D721Med (cell line): ENCODE data around the gene C10orf90.

Source experiments
- DNase-seq: peaks from one replicate; pipeline ENCODE4 v3.0.0; 2011; ENCODE audit warnings: low spot score; ENCODE audit not compliant: insufficient read length
- FAIRE-seq: peaks from 2 replicates; lab custom pipeline; 2011; peaks lifted over from hg19 to GRCh38; lab: Jason Lieb, UNC
- CTCF ChIP-seq: IDR thresholded peaks from 2 replicates; pipeline ENCODE4 v1.5.1; 2012; ENCODE audit warnings: mild to moderate bottlenecking, control low read depth; ENCODE audit not compliant: insufficient read depth; ENCODE audit errors: missing control alignments

The C10orf90 gene

DNA sequence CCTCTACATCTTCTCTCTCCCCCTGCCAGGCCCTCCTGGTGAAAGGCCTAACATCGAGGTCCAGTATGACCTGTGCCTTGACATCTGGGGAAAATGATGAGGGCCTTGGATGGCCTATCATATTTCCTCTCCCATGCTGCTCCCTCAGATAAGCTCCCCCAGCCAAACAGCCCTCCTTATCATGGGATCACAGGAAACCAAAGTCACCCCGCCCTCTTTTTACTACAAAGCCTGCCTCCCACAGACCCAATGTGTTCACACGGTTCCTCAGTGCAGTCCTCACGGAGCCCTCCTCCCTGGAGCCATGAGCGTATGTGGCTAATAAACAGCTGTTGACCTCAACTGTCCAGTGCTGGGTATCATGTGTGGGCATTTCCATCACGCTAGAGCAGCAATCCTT lies 32.0 kb downstream of the C10orf90 start:
- no peak for TF ChIP-seq CTCF
- DNase-seq (no peak), FAIRE-seq (no peak)

GRCh38 chr10:126637501-126637900 lies 33.0 kb downstream of the C10orf90 start:
- FAIRE-seq (no peak), DNase-seq (no peak)
- TF ChIP-seq CTCF = no peak

GRCh38 chr10:126634911-126635310 lies 35.6 kb downstream of the C10orf90 start:
- no peak for FAIRE-seq

DNA sequence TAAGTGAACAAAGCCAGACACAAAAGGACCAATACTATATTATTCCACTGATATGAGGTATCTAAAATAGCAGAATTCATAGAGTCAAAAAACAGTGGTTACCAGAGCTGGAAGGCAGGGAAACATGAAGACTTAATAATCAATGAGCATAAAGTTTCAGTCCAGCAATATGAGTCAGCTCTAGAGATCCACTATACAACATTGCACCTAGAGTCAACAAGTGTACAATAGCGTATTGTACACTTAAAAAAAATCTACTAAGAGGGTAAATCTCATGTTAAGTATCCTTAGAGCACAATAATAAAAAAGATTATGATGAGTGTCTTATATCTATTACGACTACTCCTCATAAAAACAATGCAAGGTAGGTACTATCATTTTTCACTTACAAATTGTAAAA lies 36.1 kb downstream of the C10orf90 start:
- DNase-seq (no peak), FAIRE-seq (no peak)
- TF ChIP-seq CTCF = no peak

More at GRCh38 chr10:126634911-126635310, 35.6 kb downstream of the C10orf90 start:
- no peak for TF ChIP-seq CTCF
- DNase-seq = no peak

DNA sequence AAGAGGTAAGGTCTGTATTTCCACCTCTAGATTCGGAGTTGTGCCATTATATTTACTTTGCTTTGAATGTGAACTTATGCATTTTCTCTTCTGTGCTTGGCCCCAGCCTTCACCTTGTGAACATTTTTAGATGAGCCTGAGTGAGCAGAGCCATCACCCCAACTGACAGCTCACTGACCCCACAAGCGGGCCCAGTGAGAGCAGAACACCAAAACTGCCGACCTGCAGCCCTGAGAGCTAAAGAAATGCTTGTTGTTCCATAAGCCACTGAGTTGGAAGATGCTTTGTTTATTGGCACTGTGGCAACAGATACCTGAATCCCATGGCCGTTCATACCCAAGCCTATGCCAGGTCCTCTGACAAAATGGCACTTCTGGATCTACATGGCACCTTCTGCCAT lies 37.8 kb downstream of the C10orf90 start:
- FAIRE-seq (no peak), DNase-seq (no peak)
- no peak for TF ChIP-seq CTCF

GRCh38 chr10:126629925-126630624 lies 40.4 kb downstream of the C10orf90 start:
- no peak for TF ChIP-seq CTCF
- FAIRE-seq (no peak), DNase-seq (no peak)

DNA sequence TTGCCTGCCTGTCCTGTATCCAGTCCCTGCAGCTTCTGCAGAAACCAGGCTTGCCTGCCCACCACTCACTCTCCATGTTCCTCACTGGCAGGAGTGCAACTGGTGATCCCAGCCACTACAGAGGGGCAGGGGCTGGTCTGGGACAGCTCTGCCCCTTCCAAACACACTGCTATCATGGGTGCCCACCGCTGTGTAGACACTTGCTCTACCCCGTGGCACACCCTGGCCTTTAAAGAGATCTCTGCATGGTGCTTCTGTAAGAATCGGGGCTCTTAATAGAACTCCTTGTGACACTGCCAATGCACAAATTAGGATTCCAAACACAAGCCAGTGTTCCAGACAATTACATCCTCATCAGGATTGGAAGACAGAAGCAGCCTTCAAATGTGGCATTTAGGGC lies 41.7 kb downstream of the C10orf90 start:
- FAIRE-seq (no peak), DNase-seq (no peak)
- no peak for TF ChIP-seq CTCF
